Natural killer cell treated with Interleukin-12 subunit alpha and Interleukin-12 subunit beta and Interleukin-15 and Interleukin-18, amount 100 ng/mL, for 72 hours (primary cell): ENCODE data around the gene OR1J2. TPM values are rescaled to one million over a fixed set of nuclear protein-coding genes. Genes with fewer than 3 reads are reported as not detected.

Experiments
- ATAC-seq, 2 donors: fragments of 150-1000 bp; cut with Tn5 transposase in 1 of 2; sonication (Bioruptor Pico), chemical (Tn5 transposase) in 1 of 2; 2 replicates each; pipeline ENCODE4 v1.10.0; 2021
- DNase-seq: peaks from one replicate; pipeline ENCODE4 v3.0.0; 2022; ENCODE audit warnings: low spot score
- H3K27ac Mint-ChIP-seq, 2 donors: 1 replicate in 1 of 2; 2 replicates in 1 of 2; pipeline ENCODE4 v1.8.0; 2022; ENCODE audit warnings: mixed read lengths in 2 of 2, mild to moderate bottlenecking in 1 of 2, moderate library complexity in 1 of 2
- H3K27me3 Mint-ChIP-seq, 2 donors: 1 replicate in 1 of 2; 2 replicates in 1 of 2; pipeline ENCODE4 v1.8.0; 2022; ENCODE audit warnings: mixed read lengths in 2 of 2
- H3K36me3 Mint-ChIP-seq: one replicate; pipeline ENCODE4 v1.8.0; 2022; ENCODE audit warnings: mixed read lengths
- H3K4me1 Mint-ChIP-seq, 2 donors: 1 replicate in 1 of 2; 2 replicates in 1 of 2; pipeline ENCODE4 v1.8.0; 2022; ENCODE audit warnings: low read depth in 2 of 2, mixed read lengths in 2 of 2, mild to moderate bottlenecking in 1 of 2
- H3K4me3 Mint-ChIP-seq: one replicate; pipeline ENCODE4 v1.8.0; 2022; ENCODE audit warnings: mixed read lengths
- H3K9me3 Mint-ChIP-seq: 2 replicates; pipeline ENCODE4 v1.8.0; 2022; ENCODE audit warnings: mixed read lengths
- total RNA-seq, 2 donors: library from RNA; stranded (reverse); gene quantifications; one replicate each; pipeline ENCODE4 v1.2.3, GENCODE V29; 2022

Gene OR1J2
- not detected for total RNA-seq

GRCh38 chr9:122510502-122510901 lies at the start of gene OR1J2:
OR1J2 (plus strand) TSS chr9:122510802; CDS start chr9:122510802, 0 bp downstream.
- Mint-ChIP-seq H3K9me3 (no peaks in the 10 kb centered on the region), H3K27ac (no peak within 1 kb of the TSS), H3K4me3 (no peak within 1 kb of the TSS), H3K27me3 (peaks cover 30 to 32% of the 10 kb centered on the region in 2 donors), H3K4me1 (no peaks in the 10 kb centered on the region), H3K36me3 (no peaks in the 10 kb centered on the region)
- DNase-seq (no peak), ATAC-seq (no peak)

GRCh38 chr9:122463828-122464632 lies 46.6 kb upstream of the OR1J2 start:
- DNase-seq, result no peak
- peak; percentile 38 to 48 for ATAC-seq

GRCh38 chr9:122464633-122465567 lies 45.7 kb upstream of the OR1J2 start:
- Mint-ChIP-seq H3K9me3 (no peaks in the 10 kb centered on the region), H3K4me1 (peaks cover 6 to 7% of the 10 kb centered on the region in 2 donors), H3K27me3 (peaks cover 26 to 34% of the 10 kb centered on the region in 2 donors), H3K27ac (peak overlapping the region; percentile 89 to 96), H3K36me3 (no peaks in the 10 kb centered on the region), H3K4me3 (peak overlapping the region; percentile 87)
- peak; percentile 74 for DNase-seq
- ATAC-seq, result peak; percentile 66 to 80

More at GRCh38 chr9:122463828-122464632, 46.6 kb upstream of the OR1J2 start:
- Mint-ChIP-seq H3K4me1 (peaks cover 6 to 7% of the 10 kb centered on the region in 2 donors), H3K36me3 (no peaks in the 10 kb centered on the region), H3K27me3 (peaks cover 21 to 36% of the 10 kb centered on the region in 2 donors), H3K4me3 (peak overlapping the region; percentile 87), H3K9me3 (no peaks in the 10 kb centered on the region), H3K27ac (peak overlapping the region; percentile 89 to 96)

GRCh38 chr9:122466456-122466855 lies 44.1 kb upstream of the OR1J2 start:
- DNase-seq, result no peak
- no peak for ATAC-seq

GRCh38 chr9:122468735-122469134 lies 41.9 kb upstream of the OR1J2 start:
- no peak for DNase-seq
- no peak overlapping the region for H3K4me3 Mint-ChIP-seq
- peaks cover 6 to 7% of the 10 kb centered on the region in 2 donors for H3K4me1 Mint-ChIP-seq
- no peaks in the 10 kb centered on the region for H3K36me3 Mint-ChIP-seq
- H3K27ac Mint-ChIP-seq, result no peak overlapping the region
- H3K9me3 Mint-ChIP-seq, result no peaks in the 10 kb centered on the region
- H3K27me3 Mint-ChIP-seq, result peaks cover 6 to 7% of the 10 kb centered on the region in 2 donors
- ATAC-seq, result no peak

More at GRCh38 chr9:122466456-122466855, 44.1 kb upstream of the OR1J2 start:
- H3K4me3 Mint-ChIP-seq, result no peak overlapping the region
- peaks cover 19 to 21% of the 10 kb centered on the region in 2 donors for H3K27me3 Mint-ChIP-seq
- no peak overlapping the region for H3K27ac Mint-ChIP-seq
- H3K4me1 Mint-ChIP-seq, result peaks cover 6 to 7% of the 10 kb centered on the region in 2 donors
- no peaks in the 10 kb centered on the region for H3K36me3 Mint-ChIP-seq
- H3K9me3 Mint-ChIP-seq, result no peaks in the 10 kb centered on the region

GRCh38 chr9:122474561-122474960 lies 36.0 kb upstream of the OR1J2 start:
- Mint-ChIP-seq H3K36me3 (no peaks in the 10 kb centered on the region), H3K4me3 (no peak overlapping the region), H3K27ac (no peak overlapping the region), H3K9me3 (no peaks in the 10 kb centered on the region), H3K27me3 (peaks cover 24 to 39% of the 10 kb centered on the region in 2 donors), H3K4me1 (no peaks in the 10 kb centered on the region)
- ATAC-seq (no peak), DNase-seq (no peak)

- ATAC-seq, result no peak
- Mint-ChIP-seq H3K36me3 (no peaks in the 10 kb centered on the region), H3K9me3 (no peaks in the 10 kb centered on the region), H3K27me3 (peaks cover 23 to 39% of the 10 kb centered on the region in 2 donors), H3K27ac (no peak overlapping the region), H3K4me3 (no peak overlapping the region), H3K4me1 (no peaks in the 10 kb centered on the region)
- no peak for DNase-seq
These were observed 34.9 kb upstream of the OR1J2 start for GRCh38 chr9:122475717-122476116.

- DNase-seq (no peak), ATAC-seq (peak in 1 of 2 donors; percentile 41)
- no peaks in the 10 kb centered on the region for H3K4me1 Mint-ChIP-seq
- H3K4me3 Mint-ChIP-seq, result no peak overlapping the region
- peaks cover 28 to 48% of the 10 kb centered on the region in 2 donors for H3K27me3 Mint-ChIP-seq
- H3K27ac Mint-ChIP-seq, result no peak overlapping the region
- H3K9me3 Mint-ChIP-seq, result no peaks in the 10 kb centered on the region
- H3K36me3 Mint-ChIP-seq, result no peaks in the 10 kb centered on the region
These were observed 33.3 kb upstream of the OR1J2 start for GRCh38 chr9:122477346-122477745.

- H3K4me3 Mint-ChIP-seq, result no peak within 1 kb of the TSS
- ATAC-seq, result no peak
- no peaks in the 10 kb centered on the region for H3K4me1 Mint-ChIP-seq
- no peak for DNase-seq
- no peaks in the 10 kb centered on the region for H3K9me3 Mint-ChIP-seq
- no peaks in the 10 kb centered on the region for H3K36me3 Mint-ChIP-seq
- no peak within 1 kb of the TSS for H3K27ac Mint-ChIP-seq
- peaks cover 31 to 53% of the 10 kb centered on the region in 2 donors for H3K27me3 Mint-ChIP-seq
These were observed 32.8 kb upstream of the OR1J2 start, which contains the start of gene OR1J1 for GRCh38 chr9:122477826-122478225. OR1J1 (minus strand) TSS chr9:122477926; CDS start chr9:122477926, 0 bp downstream.

- DNase-seq (no peak), ATAC-seq (no peak)
- H3K36me3 Mint-ChIP-seq, result no peaks in the 10 kb centered on the region
- H3K27ac Mint-ChIP-seq, result no peak overlapping the region
- no peak overlapping the region for H3K4me3 Mint-ChIP-seq
- H3K9me3 Mint-ChIP-seq, result no peaks in the 10 kb centered on the region
- H3K4me1 Mint-ChIP-seq, result no peaks in the 10 kb centered on the region
- H3K27me3 Mint-ChIP-seq, result peaks cover 29 to 49% of the 10 kb centered on the region in 2 donors
These were observed 31.5 kb upstream of the OR1J2 start for GRCh38 chr9:122479062-122479461.

GRCh38 chr9:122498883-122499288 lies 11.7 kb upstream of the OR1J2 start:
- Mint-ChIP-seq H3K27ac (no peak overlapping the region), H3K36me3 (no peaks in the 10 kb centered on the region), H3K27me3 (peaks cover 26 to 35% of the 10 kb centered on the region in 2 donors), H3K4me3 (no peak overlapping the region), H3K9me3 (no peaks in the 10 kb centered on the region), H3K4me1 (no peaks in the 10 kb centered on the region)
- ATAC-seq (no peak), DNase-seq (no peak)

- Mint-ChIP-seq H3K36me3 (no peaks in the 10 kb centered on the region), H3K4me3 (no peak overlapping the region), H3K4me1 (no peaks in the 10 kb centered on the region), H3K27me3 (peaks cover 28 to 33% of the 10 kb centered on the region in 2 donors), H3K27ac (no peak overlapping the region), H3K9me3 (no peaks in the 10 kb centered on the region)
- ATAC-seq (no peak), DNase-seq (no peak)
These were observed 3.6 kb upstream of the OR1J2 start for GRCh38 chr9:122506964-122507363.

- no peak for ATAC-seq
- no peak for DNase-seq
- Mint-ChIP-seq H3K4me3 (no peak overlapping the region), H3K27ac (no peak overlapping the region), H3K27me3 (peaks cover 10 to 22% of the 10 kb centered on the region in 2 donors), H3K36me3 (no peaks in the 10 kb centered on the region), H3K4me1 (no peaks in the 10 kb centered on the region), H3K9me3 (no peaks in the 10 kb centered on the region)
These were observed 7.6 kb downstream of the OR1J2 start for GRCh38 chr9:122518226-122518625.
